Endothelial cell of umbilical vein (primary cell): ENCODE results near the gene ZBTB44. TPM values are rescaled to one million over a fixed set of nuclear protein-coding genes. Genes with fewer than 3 reads are reported as not detected.

Experiments used
- BruUV-seq: library from RNA; stranded (reverse); fragments of 400-500 nt; replicated peaks from 2 replicates; lab custom pipeline; 2021; lab: Mats Ljungman, UMichigan
- CTCF ChIA-PET: fragments of 300-600, 350-600 bp; sonication (Branson Sonifier 250); formaldehyde crosslinking; loops from one replicate; lab custom pipeline; 2021; ENCODE audit warnings: antibody characterized with exemption, inconsistent platforms; lab: Charles Lee
- POLR2A ChIA-PET: fragments of 300-600, 350-600 bp; sonication (Branson Sonifier 250); formaldehyde crosslinking; loops from one replicate; lab custom pipeline; 2021; ENCODE audit warnings: antibody characterized with exemption, inconsistent platforms; lab: Charles Lee
- DNase-seq: peaks from one replicate; pipeline ENCODE4 v3.0.0-alpha.2; 2011; ENCODE audit warnings: low read depth, low spot score
- FAIRE-seq: peaks from 2 replicates; lab custom pipeline; 2011; peaks lifted over from hg19 to GRCh38; lab: Jason Lieb, UNC
- H2AFZ ChIP-seq: 2 replicates; pipeline ENCODE4 v1.6.0; 2012; ENCODE audit warnings: low read depth, low read length, control low read depth, inconsistent platforms
- H3K27ac ChIP-seq: 2 replicates; pipeline ENCODE4 v1.5.1; 2011; ENCODE audit warnings: low read depth, mild to moderate bottlenecking, control low read depth, low read length, moderate library complexity; ENCODE audit not compliant: insufficient read depth
- H3K27me3 ChIP-seq, 2 experiments: 2 replicates each; pipeline versions ENCODE4 v1.6.0 to v1.6.1; 2011; ENCODE audit warnings: low read length in 2 of 2, mixed read lengths in 1 of 2; ENCODE audit not compliant: control insufficient read depth in 2 of 2, insufficient read depth in 2 of 2
- H3K36me3 ChIP-seq, 2 experiments: 2 replicates in 1 of 2; 3 replicates in 1 of 2; pipeline ENCODE4 v1.5.1; 2011; ENCODE audit warnings: low read length in 2 of 2, mild to moderate bottlenecking in 1 of 2, moderate library complexity in 1 of 2; ENCODE audit not compliant: control insufficient read depth in 2 of 2, insufficient read depth in 2 of 2; ENCODE audit errors: extremely low read depth in 1 of 2
- H3K4me1 ChIP-seq: 3 replicates; pipeline ENCODE4 v1.5.1; 2011; ENCODE audit warnings: mild to moderate bottlenecking, low read length; ENCODE audit not compliant: control insufficient read depth, insufficient read depth; ENCODE audit errors: extremely low read depth
- H3K4me2 ChIP-seq: 2 replicates; pipeline ENCODE4 v1.6.1; 2011; ENCODE audit warnings: low read length, control low read depth, mixed read lengths; ENCODE audit not compliant: insufficient read depth
- H3K4me3 ChIP-seq, 3 experiments: fragments of 200-600 bp in 1 of 3; sonication (generic), shearing (Covaris generic) in 1 of 3; replicated peaks in 1 of 3; 2 replicates each; pipeline ENCODE4 v1.5.1; 2011 to 2016; ENCODE audit warnings: control low read depth in 3 of 3, low read length in 3 of 3, mild to moderate bottlenecking in 2 of 3, inconsistent platforms in 1 of 3, low read depth in 1 of 3, moderate library complexity in 1 of 3; ENCODE audit not compliant: insufficient read depth in 1 of 3
- H3K79me2 ChIP-seq: 2 replicates; pipeline ENCODE4 v1.6.0; 2012; ENCODE audit warnings: low read length, inconsistent platforms; ENCODE audit not compliant: control insufficient read depth, insufficient read depth
- H3K9ac ChIP-seq: replicated peaks from 2 replicates; pipeline ENCODE3; 2011; ENCODE audit warnings: low read length, control low read depth; ENCODE audit not compliant: insufficient read depth; ENCODE audit errors: extremely low read depth
- H3K9me1 ChIP-seq: replicated peaks from 3 replicates; pipeline ENCODE4 v1.6.0; 2011; ENCODE audit warnings: mild to moderate bottlenecking, low read length; ENCODE audit not compliant: control insufficient read depth, insufficient read depth; ENCODE audit errors: extremely low read depth
- H3K9me3 ChIP-seq: replicated peaks from 2 replicates; pipeline ENCODE4 v1.5.1; 2012; ENCODE audit warnings: low read length, inconsistent platforms; ENCODE audit not compliant: control insufficient read depth, insufficient read depth
- H4K20me1 ChIP-seq: replicated peaks from 2 replicates; pipeline ENCODE3; 2011; ENCODE audit warnings: mild to moderate bottlenecking, low read length; ENCODE audit not compliant: control insufficient read depth, insufficient read depth; ENCODE audit errors: extremely low read depth
- CTCF ChIP-seq, 2 donors: IDR thresholded peaks; 1 replicate in 1 of 2; 2 replicates in 1 of 2; pipeline ENCODE4 v1.5.1; 2011; ENCODE audit warnings: low read length in 2 of 2, mild to moderate bottlenecking in 2 of 2, moderate library complexity in 2 of 2, control low read depth in 1 of 2, inconsistent platforms in 1 of 2, low read depth in 1 of 2; ENCODE audit not compliant: insufficient read depth in 1 of 2; ENCODE audit errors: extremely low read depth in 1 of 2
- EZH2 ChIP-seq: IDR thresholded peaks from 2 replicates; pipeline ENCODE4 v1.6.1; 2012; ENCODE audit warnings: borderline replicate concordance, low read depth, mild to moderate bottlenecking, moderate library complexity, low read length, inconsistent platforms; ENCODE audit not compliant: severe bottlenecking
- FOS ChIP-seq: IDR thresholded peaks from 2 replicates; pipeline ENCODE4 v1.6.1; 2011; ENCODE audit warnings: mild to moderate bottlenecking, low read length, moderate library complexity, borderline replicate concordance; ENCODE audit not compliant: insufficient read depth
- GATA2 ChIP-seq: IDR thresholded peaks from 2 replicates; pipeline ENCODE4 v1.7.0; 2011; ENCODE audit warnings: low read depth, mild to moderate bottlenecking, moderate library complexity, mixed read lengths, low read length; ENCODE audit not compliant: insufficient read length, insufficient read depth
- JUN ChIP-seq: IDR thresholded peaks from 2 replicates; pipeline ENCODE4 v1.6.1; 2011; ENCODE audit warnings: borderline replicate concordance, low read depth; ENCODE audit not compliant: insufficient read length, insufficient read depth
- MAX ChIP-seq: IDR thresholded peaks from 2 replicates; pipeline ENCODE4 v1.6.1; 2011; ENCODE audit not compliant: insufficient read depth, insufficient read length
- MYC ChIP-seq: IDR thresholded peaks from one replicate; pipeline ENCODE4 v1.6.1; 2011; ENCODE audit warnings: mild to moderate bottlenecking, low read depth, low read length
- POLR2A ChIP-seq: IDR thresholded peaks from 2 replicates; pipeline ENCODE4 v1.6.1; 2012; ENCODE audit warnings: low read depth, mild to moderate bottlenecking, control low read depth, low read length
- POLR2AphosphoS5 ChIP-seq: IDR thresholded peaks from 2 replicates; pipeline ENCODE4 v1.6.1; 2012; ENCODE audit warnings: low read depth, mild to moderate bottlenecking, control low read depth, low read length, moderate library complexity; ENCODE audit not compliant: insufficient read depth
- dilution Hi-C: fragments of 300-500 bp; cut with MboI; formaldehyde crosslinking; loops from one replicate; pipeline ENCODE4 v1.15.0; 2019; ENCODE audit warnings: low sequenced_read_pairs; ENCODE audit not compliant: extremely low pct_ligation_motif_present
- intact Hi-C: fragments of 100-400 bp; cut with micrococcal nuclease; formaldehyde crosslinking; loops from one replicate; pipeline ENCODE4 v1.10.0; 2022
- polyA plus RNA-seq, 4 experiments: library from polyadenylated mRNA; depleted of rRNA in 3 of 4; stranded (reverse) in 3 of 4; unstranded in 1 of 4; fragments of >200 nt; gene quantifications; 2 replicates each; pipeline versions ENCODE4 v1.2.1 to v1.2.3, GENCODE V29; 2011 to 2012; ENCODE audit warnings: missing spikeins in 1 of 4
- total RNA-seq: library from RNA; stranded (reverse); gene quantifications from 2 replicates; pipeline ENCODE4 v1.2.3, GENCODE V29; 2021

ZBTB44 gene
- total and polyA plus RNA-seq, 2 donors (not counting 3 experiments of a cell fraction or from before 2014, with no cell fraction given) = 8.7 to 24.4 TPM

GRCh38 chr11:130308059-130308458 is 6.7 kb downstream of the ZBTB44 start:
- no peak overlapping the region for H3K27ac ChIP-seq
- no peak overlapping the region for H3K4me2 ChIP-seq
- H3K79me2 ChIP-seq = peaks cover 18% of the 10 kb centered on the region
- no TSS peak for BruUV-seq
- no peaks in the 10 kb centered on the region for H4K20me1 ChIP-seq
- ChIA-PET POLR2A (no interaction called here), CTCF (no interaction called here)
- no peak for FAIRE-seq
- H3K27me3 ChIP-seq = no peaks in the 10 kb centered on the region
- H3K36me3 ChIP-seq = no peaks in the 10 kb centered on the region
- dilution Hi-C loops = no loop called here
- H3K9me3 ChIP-seq = no peaks in the 10 kb centered on the region
- H3K9ac ChIP-seq = no peak overlapping the region
- DNase-seq = no peak
- H3K4me1 ChIP-seq = peaks cover 3% of the 10 kb centered on the region
- no peak overlapping the region for H3K4me3 ChIP-seq
- intact Hi-C loops = no loop called here
- H2AFZ ChIP-seq = no peak overlapping the region
- no peak for TF ChIP-seq GATA2
- no peak for TF ChIP-seq JUN
- no peak for TF ChIP-seq POLR2AphosphoS5
- TF ChIP-seq MAX = no peak
- TF ChIP-seq EZH2 = no peak
- no peak for TF ChIP-seq POLR2A
- TF ChIP-seq FOS = no peak
- no peak for TF ChIP-seq MYC
- no peak for TF ChIP-seq CTCF (IDR thresholded peaks at IDR 0.05; ENCODE audit: extremely low read depth in 1 of 2, insufficient read depth in 1 of 2, low read depth in 1 of 2, low read length in 2 of 2)
- H3K9me1 ChIP-seq = no peaks in the 10 kb centered on the region
